ENCODE results near the gene TECTA. TPM values are rescaled to one million over a fixed set of nuclear protein-coding genes. Genes with fewer than 3 reads are reported as not detected.

Gene TECTA
- total RNA-seq, 1 experiment from 2014 or later = 0.41 TPM

DNA sequence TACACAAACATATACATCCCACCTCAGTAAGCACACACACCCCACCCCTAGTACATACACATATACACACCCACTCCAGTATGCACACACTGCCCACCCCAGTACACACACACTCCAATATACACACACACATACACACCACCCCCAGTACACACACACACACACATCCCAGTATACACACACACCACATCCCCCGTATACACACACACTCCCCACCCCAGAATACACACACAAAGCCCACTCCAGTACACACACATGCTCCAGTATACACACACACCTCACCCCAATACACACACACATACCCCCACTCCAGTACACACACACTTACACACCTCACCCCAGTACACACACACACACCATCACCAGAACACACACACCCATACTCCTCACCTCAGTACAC lies 7.4 kb downstream of the TECTA start:
- Mint-ChIP-seq H3K4me1 (ENCODE audit: low read depth, unreplicated experiment) (no peaks in the 10 kb centered on the region), H3K27me3 (ENCODE audit: insufficient read depth, unreplicated experiment) (peaks cover 9% of the 10 kb centered on the region), H3K9me3 (ENCODE audit: unreplicated experiment) (no peaks in the 10 kb centered on the region), H3K27ac (ENCODE audit: unreplicated experiment) (no peak overlapping the region), H3K36me3 (ENCODE audit: insufficient read depth, unreplicated experiment) (no peaks in the 10 kb centered on the region), H3K4me3 (ENCODE audit: unreplicated experiment) (no peak overlapping the region)
- Histone ChIP-seq H3K4me1 (no peaks in the 10 kb centered on the region), H3K27me3 (replicated peaks; ENCODE audit: control insufficient read depth, insufficient read depth, low read length) (no peaks in the 10 kb centered on the region; the same call in 1 of the 2 replicates), H3K9me3 (no peaks in the 10 kb centered on the region), H3K36me3 (ENCODE audit: control insufficient read depth, insufficient read depth, low read length) (no peaks in the 10 kb centered on the region), H3K4me3 (ENCODE audit: low read depth, low read length) (no peak overlapping the region)
- CTCF ChIA-PET = no interaction called here
- intact Hi-C loops (cut with micrococcal nuclease; ENCODE audit: unreplicated experiment) = no loop called here
- no peak for DNase-seq
- POLR2A ChIA-PET = no interaction called here
- TF ChIP-seq, protein P1, sequence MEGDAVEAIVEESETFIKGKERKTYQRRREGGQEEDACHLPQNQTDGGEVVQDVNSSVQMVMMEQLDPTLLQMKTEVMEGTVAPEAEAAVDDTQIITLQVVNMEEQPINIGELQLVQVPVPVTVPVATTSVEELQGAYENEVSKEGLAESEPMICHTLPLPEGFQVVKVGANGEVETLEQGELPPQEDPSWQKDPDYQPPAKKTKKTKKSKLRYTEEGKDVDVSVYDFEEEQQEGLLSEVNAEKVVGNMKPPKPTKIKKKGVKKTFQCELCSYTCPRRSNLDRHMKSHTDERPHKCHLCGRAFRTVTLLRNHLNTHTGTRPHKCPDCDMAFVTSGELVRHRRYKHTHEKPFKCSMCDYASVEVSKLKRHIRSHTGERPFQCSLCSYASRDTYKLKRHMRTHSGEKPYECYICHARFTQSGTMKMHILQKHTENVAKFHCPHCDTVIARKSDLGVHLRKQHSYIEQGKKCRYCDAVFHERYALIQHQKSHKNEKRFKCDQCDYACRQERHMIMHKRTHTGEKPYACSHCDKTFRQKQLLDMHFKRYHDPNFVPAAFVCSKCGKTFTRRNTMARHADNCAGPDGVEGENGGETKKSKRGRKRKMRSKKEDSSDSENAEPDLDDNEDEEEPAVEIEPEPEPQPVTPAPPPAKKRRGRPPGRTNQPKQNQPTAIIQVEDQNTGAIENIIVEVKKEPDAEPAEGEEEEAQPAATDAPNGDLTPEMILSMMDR (IDR thresholded peaks at IDR 0.05; ENCODE audit: insufficient read depth in 1 of 2, low read depth in 1 of 2, low read length in 1 of 2, severe bottlenecking in 1 of 2, unreplicated experiment in 1 of 2) = no peak
- no TSS peak for BruUV-seq (replicated peaks)

DNA sequence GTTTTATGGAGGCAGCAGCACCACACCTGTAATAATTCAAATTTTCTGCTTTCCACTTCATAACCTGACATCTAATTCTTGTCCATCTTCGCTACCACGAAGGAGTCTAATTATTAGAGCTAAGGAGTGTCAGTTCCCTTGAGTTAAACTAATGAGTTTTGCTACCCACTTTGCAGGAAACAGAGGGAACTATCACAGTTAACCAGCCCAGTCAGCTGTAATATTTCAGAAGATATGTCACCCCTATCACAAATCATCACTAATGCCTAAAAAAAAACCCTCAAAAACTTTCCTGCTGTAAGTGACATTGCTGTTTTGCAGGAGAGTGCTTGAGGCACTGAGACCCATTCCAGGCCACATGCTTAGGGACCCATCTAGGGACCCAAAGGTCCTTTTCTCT lies 8.4 kb downstream of the TECTA start:
- H3K27me3 ChIP-seq (replicated peaks; ENCODE audit: control insufficient read depth, insufficient read depth, low read length) = no peaks in the 10 kb centered on the region; the same call in 1 of the 2 replicates
- POLR2A ChIA-PET = no interaction called here
- CTCF ChIA-PET = no interaction called here

DNA sequence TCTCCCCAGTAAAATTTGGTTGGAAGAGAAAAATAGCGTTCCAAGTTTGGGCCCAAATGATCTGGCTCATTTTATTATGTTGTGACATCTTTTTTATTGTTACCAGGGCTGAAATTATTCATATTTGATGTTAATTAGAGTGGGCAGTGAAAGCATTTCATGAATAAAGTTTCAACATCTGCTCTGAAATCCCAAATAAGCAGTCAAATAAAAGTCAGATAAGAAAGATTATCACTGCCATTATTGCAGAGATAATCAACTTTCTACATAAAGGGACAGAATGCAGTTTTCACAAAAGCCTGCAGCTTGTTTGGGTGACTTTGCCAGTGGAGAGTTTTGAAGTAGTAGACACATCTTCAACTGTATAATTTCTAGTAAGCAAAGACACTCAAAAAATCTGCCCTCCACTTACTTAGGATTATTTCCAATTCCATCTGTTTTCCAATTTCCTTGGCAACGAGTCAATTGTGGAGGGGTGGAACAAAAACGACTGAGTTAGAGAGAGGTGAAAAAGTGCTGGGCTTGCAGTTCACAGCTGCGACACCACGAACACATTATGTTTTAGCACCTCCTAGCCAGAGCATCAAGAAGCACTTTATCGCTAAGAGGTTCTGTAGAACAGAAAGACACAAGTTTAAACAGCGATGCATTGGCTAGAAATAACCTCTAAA lies 9.0 kb downstream of the TECTA start:
- ChIA-PET POLR2A (no interaction called here), CTCF (no interaction called here)
- Histone ChIP-seq H3K4me3 (ENCODE audit: low read depth, low read length) (no peak overlapping the region), H3K27me3 (replicated peaks; ENCODE audit: control insufficient read depth, insufficient read depth, low read length) (no peaks in the 10 kb centered on the region; the same call in 1 of the 2 replicates), H3K4me1 (no peaks in the 10 kb centered on the region), H3K36me3 (ENCODE audit: control insufficient read depth, insufficient read depth, low read length) (no peaks in the 10 kb centered on the region), H3K9me3 (no peaks in the 10 kb centered on the region)
- TF ChIP-seq, protein P1 (IDR thresholded peaks at IDR 0.05; ENCODE audit: insufficient read depth in 1 of 2, low read depth in 1 of 2, low read length in 1 of 2, severe bottlenecking in 1 of 2, unreplicated experiment in 1 of 2) = no peak
- H3K27ac Mint-ChIP-seq (ENCODE audit: unreplicated experiment) = no peak overlapping the region
- H3K27me3 Mint-ChIP-seq (ENCODE audit: insufficient read depth, unreplicated experiment) = peaks cover 9% of the 10 kb centered on the region
- H3K4me3 Mint-ChIP-seq (ENCODE audit: unreplicated experiment) = no peak overlapping the region
- H3K9me3 Mint-ChIP-seq (ENCODE audit: unreplicated experiment) = no peaks in the 10 kb centered on the region
- BruUV-seq (replicated peaks) = no TSS peak
- no peak for DNase-seq
- no peaks in the 10 kb centered on the region for H3K36me3 Mint-ChIP-seq (ENCODE audit: insufficient read depth, unreplicated experiment)
- H3K4me1 Mint-ChIP-seq (ENCODE audit: low read depth, unreplicated experiment) = no peaks in the 10 kb centered on the region
- intact Hi-C loops (cut with micrococcal nuclease; ENCODE audit: unreplicated experiment) = no loop called here

More for the DNA sequence above, 8.4 kb downstream of the TECTA start:
- no peak for DNase-seq
- H3K27me3 Mint-ChIP-seq (ENCODE audit: insufficient read depth, unreplicated experiment) = peaks cover 9% of the 10 kb centered on the region
- Histone ChIP-seq H3K4me1 (no peaks in the 10 kb centered on the region), H3K4me3 (ENCODE audit: low read depth, low read length) (no peak overlapping the region), H3K36me3 (ENCODE audit: control insufficient read depth, insufficient read depth, low read length) (no peaks in the 10 kb centered on the region), H3K9me3 (no peaks in the 10 kb centered on the region)
- no peaks in the 10 kb centered on the region for H3K4me1 Mint-ChIP-seq (ENCODE audit: low read depth, unreplicated experiment)
- no peak overlapping the region for H3K4me3 Mint-ChIP-seq (ENCODE audit: unreplicated experiment)
- H3K36me3 Mint-ChIP-seq (ENCODE audit: insufficient read depth, unreplicated experiment) = no peaks in the 10 kb centered on the region
- no peaks in the 10 kb centered on the region for H3K9me3 Mint-ChIP-seq (ENCODE audit: unreplicated experiment)
- TF ChIP-seq, protein P1 (IDR thresholded peaks at IDR 0.05; ENCODE audit: insufficient read depth in 1 of 2, low read depth in 1 of 2, low read length in 1 of 2, severe bottlenecking in 1 of 2, unreplicated experiment in 1 of 2) = no peak
- intact Hi-C loops (cut with micrococcal nuclease; ENCODE audit: unreplicated experiment) = no loop called here
- no peak overlapping the region for H3K27ac Mint-ChIP-seq (ENCODE audit: unreplicated experiment)
- BruUV-seq (replicated peaks) = no TSS peak

Data from Caco-2 (cell line).